GM21723 (cell line): Measurements from ENCODE around the gene KIF5C.
"Not testable (repeated sequence)": the region's sequence is repeated elsewhere in the genome, so short reads cannot be mapped to it uniquely, and the experiment has no call there.

Experiments used
- ATAC-seq: cut with Tn5 transposase; IDR thresholded peaks from one replicate; pipeline ENCODE4 v1.9.1; 2021; ENCODE audit warnings: mild to moderate bottlenecking, moderate library complexity; ENCODE audit not compliant: unreplicated experiment

Gene KIF5C

DNA sequence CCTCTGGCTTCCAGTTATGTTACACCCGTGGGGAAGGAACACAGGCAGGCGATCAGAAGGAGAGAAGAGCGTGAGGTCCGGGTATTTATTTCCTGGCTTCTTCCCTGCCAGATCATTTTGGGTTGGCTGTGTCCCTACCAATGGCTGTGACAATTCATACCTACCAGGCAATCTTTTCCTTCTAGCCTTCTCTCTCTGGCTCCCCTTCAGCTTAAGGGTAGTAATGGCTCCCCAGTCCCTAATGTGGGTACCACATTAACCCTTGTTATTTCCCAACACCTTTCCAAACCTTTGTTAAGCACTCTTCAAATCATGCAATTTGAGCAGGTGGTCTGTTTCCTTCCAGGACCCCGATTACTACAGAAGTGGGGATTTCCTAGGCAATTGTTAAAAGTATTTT, 84.7 kb downstream of the KIF5C start:
- ATAC-seq, result no peak

- no peak for ATAC-seq
Observed at GRCh38 chr2:148960483-148960882, 85.5 kb downstream of the KIF5C start.

- no peak for ATAC-seq
Observed at GRCh38 chr2:148963461-148963860, 88.4 kb downstream of the KIF5C start.

DNA sequence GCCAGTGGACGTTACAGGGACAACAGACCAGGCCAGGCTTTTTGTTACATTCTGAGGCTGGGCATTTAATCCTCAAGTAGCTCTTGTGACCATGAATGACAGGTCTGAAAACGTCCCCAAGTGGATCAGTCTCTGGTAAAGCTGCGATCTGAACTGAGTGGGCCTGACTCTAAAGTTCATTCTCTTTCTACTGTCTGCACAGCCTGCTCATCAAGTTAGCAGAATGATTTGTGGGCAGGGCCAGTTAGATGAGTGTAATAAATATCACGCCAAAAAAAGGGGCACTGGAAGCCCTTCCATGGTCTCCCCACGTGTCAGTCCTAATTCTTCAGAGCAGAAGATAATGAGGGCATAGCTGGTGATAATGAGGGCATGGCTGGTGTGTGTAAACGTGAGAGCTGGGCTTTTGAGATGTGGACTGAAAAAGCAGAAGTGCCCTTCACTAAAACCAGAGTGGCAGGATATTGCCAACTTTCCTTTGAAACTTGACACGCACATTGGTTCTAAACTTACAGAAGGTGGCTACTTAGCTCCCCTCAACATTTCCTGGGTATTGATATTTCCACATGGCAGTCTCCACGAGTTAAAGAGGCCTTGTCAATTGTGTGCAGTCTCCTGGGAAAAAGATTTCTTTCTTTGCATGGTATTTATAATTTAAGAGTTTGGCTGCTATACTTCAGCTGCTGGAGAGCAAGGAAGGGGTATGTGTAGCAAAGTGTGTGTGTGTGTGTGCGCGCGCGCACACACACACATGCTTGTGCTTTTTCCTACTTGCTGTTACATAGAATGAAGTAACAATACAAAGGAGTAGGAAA, 90.8 kb downstream of the KIF5C start:
- ATAC-seq, result peak; percentile 49

GRCh38 chr2:148966438-148966758, 91.4 kb downstream of the KIF5C start:
- no peak for ATAC-seq

DNA sequence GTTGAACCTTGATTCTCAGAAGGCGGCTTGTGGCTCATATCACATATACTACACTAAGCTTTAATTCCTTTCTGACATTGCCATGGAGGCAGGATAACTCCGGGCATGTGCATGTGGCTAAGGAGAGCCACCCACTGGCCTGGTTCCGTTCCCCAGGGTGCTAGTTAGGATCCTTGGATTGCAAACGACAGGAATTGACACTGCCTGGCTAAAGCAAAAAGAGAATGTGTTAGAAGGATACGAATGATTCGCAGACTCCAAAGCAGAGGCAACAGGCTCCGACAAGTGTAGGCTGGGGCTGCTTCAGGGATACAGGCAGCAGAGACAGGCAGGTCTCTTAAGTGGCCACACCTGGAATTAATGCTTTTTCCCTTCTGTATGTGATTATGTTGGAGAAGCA, 92.0 kb downstream of the KIF5C start:
- no peak for ATAC-seq

- ATAC-seq, result no peak
Observed at GRCh38 chr2:148967578-148967977, 92.6 kb downstream of the KIF5C start.

DNA sequence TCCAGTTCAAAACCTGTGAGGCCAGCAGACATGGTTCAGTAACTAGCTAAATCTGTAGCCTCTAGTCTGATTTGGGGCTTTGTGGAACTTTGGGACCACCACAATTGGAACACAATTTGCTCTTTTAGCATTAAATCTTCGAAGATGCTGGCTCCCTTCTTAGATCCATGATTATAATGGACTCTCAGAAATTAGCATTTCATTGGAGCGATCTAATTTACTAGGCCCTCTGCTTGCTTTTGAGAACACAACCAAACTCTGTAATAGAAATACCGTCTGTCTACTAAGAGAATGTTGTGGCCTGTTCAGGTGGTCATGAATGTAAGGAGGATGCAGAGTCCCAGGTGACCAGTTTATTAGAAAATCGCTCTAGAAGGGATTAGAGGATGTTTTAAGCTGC, 93.3 kb downstream of the KIF5C start:
- ATAC-seq, result no peak

DNA sequence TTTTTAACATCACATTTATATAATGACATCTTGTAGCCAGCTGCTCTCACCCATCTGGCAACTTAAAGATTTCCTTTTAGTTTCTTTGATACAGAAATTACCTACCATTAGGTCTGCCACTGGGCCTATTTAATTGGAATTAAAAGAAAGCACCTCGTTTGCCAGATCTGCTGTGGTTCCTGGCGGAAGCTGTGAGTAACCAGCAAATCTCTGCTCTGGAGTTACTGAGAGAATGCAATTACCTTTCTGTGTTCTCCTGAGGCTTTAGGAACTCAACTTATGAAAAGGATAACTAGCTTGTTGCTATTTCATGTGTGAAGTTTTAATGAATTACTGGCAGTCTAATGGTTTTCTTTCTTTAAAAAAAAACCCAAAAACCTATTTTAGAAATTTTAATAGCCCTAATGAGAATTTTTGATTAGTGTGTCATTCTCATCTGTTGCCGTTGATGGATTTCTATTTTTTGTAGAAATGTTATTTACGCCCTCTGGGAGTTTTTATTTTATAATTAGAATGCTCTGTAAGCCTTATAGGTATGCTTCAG, 93.8 kb downstream of the KIF5C start:
- ATAC-seq, result no peak

DNA sequence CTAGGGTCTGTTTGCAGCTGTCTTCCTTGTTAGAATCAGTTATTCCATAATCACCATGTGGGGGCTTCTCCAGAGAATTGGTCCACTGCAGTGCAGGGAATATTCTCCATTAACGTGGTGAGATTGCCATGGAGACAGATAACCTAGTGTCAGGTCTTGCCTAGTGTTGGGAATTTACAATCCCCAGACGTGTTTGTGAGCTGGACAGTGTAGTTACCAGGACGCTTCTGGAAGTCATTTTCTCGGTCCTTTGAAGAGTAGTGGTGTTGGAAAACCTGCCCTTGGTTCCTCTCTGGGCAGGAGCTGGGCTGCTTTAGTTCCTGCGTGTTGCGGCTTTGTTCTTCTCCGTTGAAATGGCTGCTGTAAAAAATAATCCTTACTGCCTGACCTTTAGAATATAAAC, 94.6 kb downstream of the KIF5C start:
- no peak for ATAC-seq

- no peak for ATAC-seq
Observed at GRCh38 chr2:148970385-148970784, 95.4 kb downstream of the KIF5C start.

DNA sequence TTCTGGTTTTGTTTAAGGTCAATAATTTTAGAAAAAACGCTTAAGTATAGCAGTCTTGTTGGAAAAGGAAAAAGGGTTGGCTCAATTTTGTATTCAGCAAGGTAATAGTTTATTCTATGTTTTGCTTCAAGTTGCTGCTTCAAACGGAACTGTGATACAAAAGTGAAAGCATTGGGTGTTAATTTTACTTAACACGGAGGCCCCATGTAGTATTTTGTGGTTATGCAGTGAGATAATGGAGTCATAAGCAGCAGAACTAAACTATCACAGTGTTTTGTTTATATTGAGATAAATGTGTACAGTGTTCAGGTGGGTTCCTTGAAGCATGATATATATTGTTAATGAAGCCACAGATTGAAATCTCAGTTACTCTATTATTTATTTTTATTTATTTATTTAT, 96.5 kb downstream of the KIF5C start:
- ATAC-seq, result peak; percentile 91

DNA sequence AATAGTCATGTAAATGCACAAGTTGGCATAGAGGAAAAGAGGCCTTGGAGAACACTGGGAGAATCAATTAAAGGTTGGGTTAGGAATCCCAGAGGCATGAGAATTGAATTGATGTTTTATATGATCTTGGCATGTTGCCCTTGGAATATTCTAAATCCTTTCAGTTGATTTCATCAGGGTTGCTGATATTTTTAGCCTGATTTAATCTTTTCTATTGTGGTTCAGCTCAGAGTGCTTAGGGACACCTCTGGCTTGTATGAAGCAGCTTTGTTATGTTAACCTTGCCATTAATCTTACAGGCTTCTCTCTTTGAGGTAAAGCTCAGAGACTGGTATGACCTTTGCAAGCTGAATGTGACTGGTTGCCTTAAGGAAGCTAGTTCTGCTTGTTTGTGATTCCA, 99.1 kb downstream of the KIF5C start:
- no peak for ATAC-seq

DNA sequence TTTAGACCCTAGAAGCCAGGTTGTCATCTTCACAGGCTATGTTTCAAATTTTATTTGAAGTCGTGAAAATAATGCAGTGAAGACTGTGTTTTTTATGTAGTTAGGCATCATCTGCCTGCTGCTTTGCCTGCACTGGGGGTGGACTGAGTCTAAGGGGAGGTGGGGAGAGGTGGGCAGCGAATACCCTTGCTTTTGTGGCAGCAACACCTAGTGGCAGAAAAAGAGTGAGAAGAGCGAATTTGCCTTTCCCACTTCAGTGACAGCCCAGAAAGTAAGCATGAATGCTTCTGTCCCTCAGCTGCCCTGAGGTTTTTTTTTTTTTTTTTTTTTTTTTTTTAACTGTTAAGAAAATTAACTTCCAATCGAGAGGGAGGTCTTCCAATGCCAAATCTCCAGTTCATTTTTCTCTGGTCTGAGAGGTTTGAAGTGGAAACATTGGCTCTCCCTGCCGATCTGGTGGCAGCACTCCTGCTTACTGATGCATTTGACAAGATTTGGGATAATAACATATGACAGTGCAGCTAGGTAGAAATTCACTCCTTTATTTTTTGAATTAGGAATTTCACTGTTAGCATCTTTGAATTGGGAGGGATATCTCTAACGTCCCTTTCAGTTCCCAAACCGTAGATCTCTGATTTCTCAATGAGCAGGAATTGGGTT, 103.1 kb downstream of the KIF5C start:
- ATAC-seq, result no peak

DNA sequence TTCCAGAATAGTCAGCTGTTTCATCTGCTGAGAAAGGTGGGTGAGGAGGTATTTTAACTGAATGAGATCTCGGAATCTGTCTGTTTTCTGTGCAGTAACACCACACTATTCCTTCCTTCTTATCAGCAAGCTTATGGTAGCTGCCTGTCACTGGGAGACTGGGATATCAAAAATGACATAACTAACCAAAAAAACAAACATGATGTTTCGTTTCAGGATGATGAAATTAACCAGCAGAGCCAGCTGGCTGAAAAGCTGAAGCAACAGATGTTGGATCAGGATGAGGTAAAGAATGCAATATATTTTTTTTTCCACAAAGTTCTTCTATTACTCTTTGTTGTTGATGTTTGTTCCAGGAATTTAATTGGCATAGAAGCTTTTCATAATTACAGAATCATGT, 103.7 kb downstream of the KIF5C start:
- ATAC-seq, result no peak

DNA sequence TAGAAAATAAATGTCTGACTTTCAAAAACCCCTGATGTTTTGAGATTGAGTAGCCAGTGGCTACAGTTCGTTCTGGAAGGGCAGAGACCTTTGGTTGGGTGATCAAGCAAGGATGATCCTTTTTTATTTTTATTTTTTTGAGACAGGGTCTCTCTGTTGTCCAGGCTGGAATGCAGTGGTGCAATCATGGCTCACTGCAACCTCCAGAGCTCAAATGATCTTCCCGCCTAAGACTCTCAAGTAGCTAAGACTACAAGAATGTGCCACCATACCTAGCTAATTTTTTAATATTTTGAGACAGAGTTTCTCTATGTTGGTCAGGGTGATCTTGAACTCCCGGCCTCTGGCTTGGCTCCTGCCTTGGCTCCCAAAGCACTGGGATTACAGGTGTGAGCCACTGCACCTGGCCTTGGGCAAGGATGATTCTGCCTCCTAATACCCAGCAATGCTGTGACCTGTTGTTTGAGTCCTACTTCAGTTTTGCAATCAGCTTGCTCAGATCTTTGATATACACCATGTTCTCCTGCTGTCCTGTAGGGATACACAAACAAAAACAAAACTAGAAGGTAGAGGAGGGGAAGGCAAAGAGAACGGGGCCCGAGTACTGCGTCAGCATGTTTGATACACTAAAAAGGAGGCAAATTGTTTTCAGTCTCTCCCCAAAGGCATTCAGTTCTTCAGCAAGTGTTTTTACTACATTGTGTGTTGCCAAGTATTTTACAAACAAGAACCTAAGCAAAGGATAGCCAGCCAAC, 104.3 kb downstream of the KIF5C start:
- ATAC-seq, result no peak

DNA sequence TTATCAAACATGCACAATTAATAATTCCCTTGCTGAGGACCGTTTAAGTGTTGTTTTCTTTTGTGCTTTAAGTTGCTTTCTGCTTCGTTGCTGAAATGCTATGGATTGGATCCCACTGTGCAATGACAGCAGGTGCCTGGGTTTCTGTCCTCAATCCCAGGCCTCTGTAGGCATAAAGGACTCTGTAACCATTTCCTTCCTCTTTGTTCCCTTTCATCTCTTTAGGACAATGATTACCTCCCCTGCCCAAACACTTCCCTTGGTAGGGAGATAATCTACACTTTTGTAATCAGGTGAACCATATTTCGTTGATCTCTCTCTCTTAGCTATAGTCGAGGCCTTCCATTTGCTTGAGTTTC, 104.9 kb downstream of the KIF5C start:
- no peak for ATAC-seq

DNA sequence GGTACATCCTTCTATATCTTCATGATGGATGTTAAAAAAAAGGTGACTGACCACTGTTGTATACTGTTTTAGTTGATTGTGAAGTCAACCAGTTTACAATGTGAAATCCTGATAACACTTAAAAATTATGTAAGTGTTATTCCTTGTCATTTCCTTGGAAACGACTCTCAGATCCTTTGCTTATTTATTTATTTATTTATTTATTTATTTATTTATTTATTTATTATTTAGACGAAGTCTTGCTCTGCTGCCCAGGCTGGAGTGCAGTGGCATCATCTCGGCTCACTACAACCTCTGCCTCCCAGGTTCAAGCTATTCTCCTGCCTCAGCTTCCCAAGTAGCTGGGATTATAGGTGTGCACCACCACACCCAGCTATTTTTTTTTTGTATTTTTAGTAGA, 105.5 kb downstream of the KIF5C start:
- not testable (repeated sequence) for ATAC-seq

DNA sequence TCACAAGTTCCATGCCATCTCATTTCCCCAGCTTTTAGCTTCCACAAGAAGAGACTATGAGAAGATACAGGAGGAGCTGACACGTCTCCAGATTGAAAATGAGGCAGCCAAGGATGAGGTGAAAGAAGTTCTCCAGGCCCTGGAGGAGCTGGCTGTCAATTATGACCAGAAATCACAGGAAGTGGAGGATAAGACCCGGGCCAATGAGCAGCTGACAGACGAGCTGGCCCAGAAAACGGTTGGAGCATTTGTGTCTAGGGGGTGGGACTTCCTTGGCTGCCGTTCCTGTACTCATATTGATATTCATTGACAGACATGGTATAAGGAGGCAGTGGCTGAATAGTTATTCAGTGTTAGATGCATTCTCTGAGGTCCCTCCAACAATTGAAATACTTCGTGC, 106.3 kb downstream of the KIF5C start:
- no peak for ATAC-seq

DNA sequence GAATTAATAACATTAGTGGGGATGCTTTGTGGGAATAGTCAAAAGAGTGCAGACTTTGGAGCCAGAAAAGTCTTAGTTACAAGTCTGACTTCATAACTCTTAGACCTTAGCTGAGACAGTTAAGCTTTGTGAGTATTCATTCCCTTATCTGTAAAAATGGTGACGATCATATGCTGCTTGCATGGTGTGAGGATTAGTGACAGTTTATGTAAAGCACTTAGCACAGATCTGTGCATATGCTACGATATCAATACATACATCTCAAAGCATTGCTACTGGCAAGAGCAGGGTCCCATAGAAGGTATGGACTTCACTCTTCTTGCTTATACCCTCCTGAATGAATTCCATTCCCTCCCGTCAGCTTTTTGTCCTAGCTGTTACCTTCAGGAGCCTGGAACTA, 106.8 kb downstream of the KIF5C start:
- ATAC-seq, result no peak

- no peak for ATAC-seq
Observed at GRCh38 chr2:148982282-148982681, 107.3 kb downstream of the KIF5C start.

DNA sequence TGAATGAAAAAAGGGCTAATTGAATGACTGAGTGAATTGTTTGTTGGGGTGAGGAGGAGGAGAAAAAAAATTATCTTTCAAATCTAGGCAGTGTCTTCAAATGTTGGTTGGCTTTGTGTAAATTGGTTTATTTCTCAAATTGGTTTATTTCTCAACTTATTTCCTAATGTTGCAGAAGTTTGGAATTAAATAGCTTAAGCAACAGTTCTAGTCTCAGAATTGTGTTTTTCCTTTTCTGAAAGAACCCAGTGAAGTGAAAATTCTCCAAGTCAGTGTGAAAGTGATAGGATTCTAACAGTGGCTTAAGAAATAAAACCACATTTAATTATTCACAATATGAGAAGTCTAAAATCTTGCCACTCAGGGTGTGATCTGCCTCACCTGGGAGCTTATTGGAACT, 108.9 kb downstream of the KIF5C start:
- no peak for ATAC-seq
